Fibroblast of lung (primary cell): Measurements from ENCODE around the gene MYORG. TPM values are rescaled to one million over a fixed set of nuclear protein-coding genes. Genes with fewer than 3 reads are reported as not detected.

Experiments
- DNase-seq, 2 donors: peaks; one replicate each; pipeline versions ENCODE4 v3.0.0 to v3.0.0-alpha.2; 2010; ENCODE audit warnings: low read depth in 2 of 2
- H2AFZ ChIP-seq: 2 replicates; pipeline ENCODE4 v1.5.1; 2012; ENCODE audit warnings: low read length, control low read depth, inconsistent platforms
- H3K27ac ChIP-seq: 2 replicates; pipeline ENCODE4 v1.5.1; 2011; ENCODE audit warnings: low read length, control low read depth; ENCODE audit not compliant: insufficient read depth
- H3K27me3 ChIP-seq: 2 replicates; pipeline ENCODE4 v1.5.1; 2011; ENCODE audit warnings: mild to moderate bottlenecking, low read length; ENCODE audit not compliant: control insufficient read depth, insufficient read depth
- H3K36me3 ChIP-seq: 2 replicates; pipeline ENCODE4 v1.5.1; 2011; ENCODE audit warnings: low read length; ENCODE audit not compliant: control insufficient read depth, insufficient read depth
- H3K4me1 ChIP-seq: 2 replicates; pipeline ENCODE4 v1.5.1; 2011; ENCODE audit warnings: low read length; ENCODE audit not compliant: control insufficient read depth, insufficient read depth; ENCODE audit errors: extremely low read depth
- H3K4me2 ChIP-seq: 2 replicates; pipeline ENCODE4 v1.5.1; 2011; ENCODE audit warnings: low read length, control low read depth; ENCODE audit not compliant: insufficient read depth; ENCODE audit errors: extremely low read depth
- H3K4me3 ChIP-seq, 4 experiments: fragments of 200-600 bp in 1 of 4; sonication (generic) in 1 of 4; replicated peaks in 1 of 4; 2 replicates each; pipeline ENCODE4 v1.5.1; 2011 to 2016; ENCODE audit warnings: low read length in 4 of 4, low read depth in 3 of 4, mild to moderate bottlenecking in 3 of 4, control low read depth in 2 of 4, inconsistent platforms in 1 of 4, mixed read lengths in 1 of 4; ENCODE audit not compliant: insufficient read depth in 1 of 4; ENCODE audit errors: control extremely low read depth in 1 of 4
- H3K79me2 ChIP-seq: 2 replicates; pipeline ENCODE4 v1.5.1; 2012; ENCODE audit warnings: mild to moderate bottlenecking, low read length, inconsistent platforms; ENCODE audit not compliant: control insufficient read depth, insufficient read depth
- H3K9ac ChIP-seq: 2 replicates; pipeline ENCODE4 v1.5.1; 2011; ENCODE audit warnings: mild to moderate bottlenecking, low read length, control low read depth; ENCODE audit not compliant: insufficient read depth
- H3K9me3 ChIP-seq: 2 replicates; pipeline ENCODE4 v1.5.1; 2012; ENCODE audit warnings: low read depth, low read length; ENCODE audit not compliant: control insufficient read depth, insufficient read depth
- H4K20me1 ChIP-seq: 2 replicates; pipeline ENCODE4 v1.5.1; 2011; ENCODE audit warnings: low read length; ENCODE audit not compliant: control insufficient read depth, insufficient read depth; ENCODE audit errors: extremely low read depth
- EZH2 ChIP-seq: IDR thresholded peaks from 2 replicates; pipeline ENCODE4 v1.5.1; 2012; ENCODE audit warnings: low read length, control low read depth, mild to moderate bottlenecking; ENCODE audit errors: missing control alignments
- polyA plus RNA-seq, 2 donors: library from polyadenylated mRNA; depleted of rRNA in 1 of 2; stranded (reverse) in 1 of 2; unstranded in 1 of 2; fragments of >200 nt; gene quantifications; 2 replicates each; pipeline ENCODE4 v1.2.1, GENCODE V29; 2011 to 2012; ENCODE audit warnings: missing spikeins in 1 of 2
- total RNA-seq: library from RNA; depleted of rRNA; stranded (reverse); fragments of >200 nt; gene quantifications from 2 replicates; pipeline ENCODE4 v1.2.1, GENCODE V29; 2014
- TF ChIP-seq, protein P1 (sequence below), 2 donors: IDR thresholded peaks in 1 of 2; conservative IDR thresholded peaks in 1 of 2; 1 replicate in 1 of 2; 2 replicates in 1 of 2; pipeline ENCODE4 v1.5.1; 2011 to 2012; ENCODE audit warnings: low read length in 2 of 2, control low read depth in 1 of 2, inconsistent platforms in 1 of 2, low read depth in 1 of 2, mild to moderate bottlenecking in 1 of 2

Gene MYORG
- total and polyA plus RNA-seq, 2 donors (not counting 1 experiment from before 2014, with no cell fraction given): 0.34 to 0.83 TPM

DNA sequence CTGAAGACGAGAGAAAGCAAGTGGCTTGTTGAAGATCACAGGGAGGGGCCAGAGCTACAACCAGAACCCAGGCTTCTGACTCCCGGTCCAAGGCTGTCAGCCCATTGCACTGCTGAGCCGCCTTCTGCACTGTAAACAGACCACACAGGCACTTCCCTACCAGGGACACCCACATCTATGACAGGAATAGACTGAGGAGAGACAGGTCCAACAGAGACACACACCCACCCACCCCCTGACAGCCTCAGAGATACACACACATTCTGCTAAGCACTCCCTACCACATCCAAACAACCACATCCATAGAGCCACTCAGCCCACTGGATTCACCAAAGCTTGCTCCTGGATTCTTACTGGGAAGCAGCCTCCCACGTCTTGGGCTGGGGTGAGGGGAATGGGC lies 23.0 kb upstream of the MYORG start:
- H3K79me2 ChIP-seq: no peaks in the 10 kb centered on the region
- H3K4me2 ChIP-seq: no peak overlapping the region
- TF ChIP-seq, protein P1, sequence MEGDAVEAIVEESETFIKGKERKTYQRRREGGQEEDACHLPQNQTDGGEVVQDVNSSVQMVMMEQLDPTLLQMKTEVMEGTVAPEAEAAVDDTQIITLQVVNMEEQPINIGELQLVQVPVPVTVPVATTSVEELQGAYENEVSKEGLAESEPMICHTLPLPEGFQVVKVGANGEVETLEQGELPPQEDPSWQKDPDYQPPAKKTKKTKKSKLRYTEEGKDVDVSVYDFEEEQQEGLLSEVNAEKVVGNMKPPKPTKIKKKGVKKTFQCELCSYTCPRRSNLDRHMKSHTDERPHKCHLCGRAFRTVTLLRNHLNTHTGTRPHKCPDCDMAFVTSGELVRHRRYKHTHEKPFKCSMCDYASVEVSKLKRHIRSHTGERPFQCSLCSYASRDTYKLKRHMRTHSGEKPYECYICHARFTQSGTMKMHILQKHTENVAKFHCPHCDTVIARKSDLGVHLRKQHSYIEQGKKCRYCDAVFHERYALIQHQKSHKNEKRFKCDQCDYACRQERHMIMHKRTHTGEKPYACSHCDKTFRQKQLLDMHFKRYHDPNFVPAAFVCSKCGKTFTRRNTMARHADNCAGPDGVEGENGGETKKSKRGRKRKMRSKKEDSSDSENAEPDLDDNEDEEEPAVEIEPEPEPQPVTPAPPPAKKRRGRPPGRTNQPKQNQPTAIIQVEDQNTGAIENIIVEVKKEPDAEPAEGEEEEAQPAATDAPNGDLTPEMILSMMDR (conservative IDR thresholded peaks at IDR 0.05 in 1 of 2, IDR thresholded peaks at IDR 0.05 in 1 of 2; ENCODE audit: low read depth in 1 of 2, low read length in 2 of 2): no peak
- no peak for TF ChIP-seq EZH2
- no peaks in the 10 kb centered on the region for H4K20me1 ChIP-seq
- no peaks in the 10 kb centered on the region for H3K27me3 ChIP-seq
- H3K9ac ChIP-seq: no peak overlapping the region
- H3K4me1 ChIP-seq: no peaks in the 10 kb centered on the region
- no peak overlapping the region for H3K27ac ChIP-seq
- H3K36me3 ChIP-seq: no peaks in the 10 kb centered on the region
- no peak for DNase-seq
- H3K4me3 ChIP-seq: no peak overlapping the region
- no peaks in the 10 kb centered on the region for H3K9me3 ChIP-seq
- no peak overlapping the region for H2AFZ ChIP-seq

DNA sequence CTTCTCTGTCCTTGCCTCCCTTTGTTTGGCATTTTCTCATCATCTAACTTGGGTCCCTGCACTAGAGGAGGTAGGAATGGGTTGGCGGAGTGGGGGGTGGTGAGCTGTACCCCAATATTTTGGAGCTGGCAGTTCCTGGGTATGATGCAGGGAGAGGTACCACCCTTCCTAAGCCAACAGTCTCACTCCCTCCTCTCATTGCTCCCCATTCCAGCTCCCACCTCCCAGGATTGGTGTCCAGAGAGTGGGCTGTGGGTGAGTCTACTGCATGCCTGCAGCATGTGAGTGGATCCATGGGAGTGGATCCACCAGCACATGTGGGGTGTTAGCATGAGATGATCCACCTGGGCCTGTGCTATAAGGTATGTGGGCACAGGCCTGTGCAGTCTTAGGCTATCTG lies 22.2 kb upstream of the MYORG start:
- H3K4me3 ChIP-seq: no peak overlapping the region
- TF ChIP-seq EZH2: no peak
- TF ChIP-seq, protein P1 (conservative IDR thresholded peaks at IDR 0.05 in 1 of 2, IDR thresholded peaks at IDR 0.05 in 1 of 2; ENCODE audit: low read depth in 1 of 2, low read length in 2 of 2): no peak
- H3K4me1 ChIP-seq: no peaks in the 10 kb centered on the region
- H3K79me2 ChIP-seq: no peaks in the 10 kb centered on the region
- no peak overlapping the region for H3K9ac ChIP-seq
- no peaks in the 10 kb centered on the region for H4K20me1 ChIP-seq
- H2AFZ ChIP-seq: no peak overlapping the region
- H3K9me3 ChIP-seq: no peaks in the 10 kb centered on the region
- no peaks in the 10 kb centered on the region for H3K36me3 ChIP-seq
- H3K4me2 ChIP-seq: no peak overlapping the region
- no peak for DNase-seq
- H3K27me3 ChIP-seq: no peaks in the 10 kb centered on the region
- no peak overlapping the region for H3K27ac ChIP-seq

DNA sequence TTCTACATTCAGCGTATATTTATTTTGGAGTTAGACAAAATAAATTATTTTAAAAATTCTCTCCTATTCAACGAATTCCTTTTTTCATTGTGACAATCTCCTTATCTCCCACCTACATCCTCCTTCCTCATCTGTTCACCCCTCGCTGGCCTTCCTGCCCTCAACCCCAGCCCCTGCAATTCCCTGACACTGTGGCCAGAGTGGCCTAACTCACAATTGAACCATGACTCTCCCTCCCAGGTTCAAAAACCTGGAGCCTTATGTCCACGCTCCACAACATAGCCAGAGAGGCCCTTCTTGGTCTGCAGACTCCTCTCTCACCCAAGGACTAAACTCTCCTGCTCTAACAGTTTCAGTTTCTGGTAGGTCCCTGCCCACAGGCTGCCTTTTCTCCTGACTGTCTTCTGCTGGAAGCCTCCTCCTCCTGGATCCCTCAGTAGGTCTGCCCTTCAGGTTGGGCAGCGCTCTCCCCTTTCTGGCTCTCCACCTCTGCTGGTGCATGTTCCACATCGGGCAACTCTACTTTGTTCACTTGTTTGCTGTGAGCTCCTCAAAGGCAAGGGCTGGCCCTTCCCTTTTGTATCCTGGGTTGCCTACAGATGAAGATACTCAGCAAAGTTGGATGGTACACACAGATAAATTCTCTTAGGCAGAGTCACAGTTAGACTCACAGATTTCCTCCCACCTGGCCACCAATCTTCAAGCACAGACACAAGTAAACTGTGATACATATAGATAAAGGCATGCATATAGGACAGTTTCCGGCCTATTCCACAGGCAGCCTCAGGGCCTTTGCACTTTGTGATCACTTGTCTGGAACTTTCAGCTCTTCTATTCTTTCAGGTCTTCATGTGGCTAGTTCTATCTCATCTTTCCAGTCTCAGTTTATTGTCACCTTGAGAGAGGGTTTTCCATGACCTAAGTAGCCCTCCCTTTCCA lies 19.8 kb upstream of the MYORG start:
- H3K79me2 ChIP-seq: no peaks in the 10 kb centered on the region
- H3K9ac ChIP-seq: no peak overlapping the region
- H3K27ac ChIP-seq: no peak overlapping the region
- H3K4me3 ChIP-seq: no peak overlapping the region
- H3K4me2 ChIP-seq: no peak overlapping the region
- no peaks in the 10 kb centered on the region for H3K27me3 ChIP-seq
- DNase-seq: no peak
- no peaks in the 10 kb centered on the region for H3K4me1 ChIP-seq
- H3K9me3 ChIP-seq: no peaks in the 10 kb centered on the region
- TF ChIP-seq, protein P1 (conservative IDR thresholded peaks at IDR 0.05 in 1 of 2, IDR thresholded peaks at IDR 0.05 in 1 of 2; ENCODE audit: low read depth in 1 of 2, low read length in 2 of 2): no peak
- no peak for TF ChIP-seq EZH2
- H4K20me1 ChIP-seq: no peaks in the 10 kb centered on the region
- H3K36me3 ChIP-seq: no peaks in the 10 kb centered on the region
- no peak overlapping the region for H2AFZ ChIP-seq
